H9 (cell line): ENCODE results near the gene ZC3HAV1L. TPM values are rescaled to one million over a fixed set of nuclear protein-coding genes. Genes with fewer than 3 reads are reported as not detected.
A peak's percentile ranks its signal among the peaks of the same experiment; 100 is the strongest.

Experiments
- DNase-seq: peaks from one replicate; pipeline ENCODE4 v3.0.0-alpha.2; 2017
- H2AFZ ChIP-seq: one replicate; pipeline ENCODE4 v1.6.1; 2013; ENCODE audit warnings: mild to moderate bottlenecking, low read length, control low read depth, moderate library complexity
- H2AK5ac ChIP-seq: 2 replicates; pipeline ENCODE4 v1.6.1; 2013; ENCODE audit warnings: low read length, control low read depth, mixed read lengths; ENCODE audit not compliant: insufficient read length
- H2BK120ac ChIP-seq: one replicate; pipeline ENCODE4 v1.6.1; 2013; ENCODE audit warnings: low read depth, mild to moderate bottlenecking, low read length, control low read depth, inconsistent platforms; ENCODE audit not compliant: poor library complexity, severe bottlenecking
- H2BK12ac ChIP-seq: 2 replicates; pipeline ENCODE4 v1.6.1; 2013; ENCODE audit warnings: low read length, control low read depth, mixed read lengths, low read depth; ENCODE audit not compliant: insufficient read length
- H2BK15ac ChIP-seq: 2 replicates; pipeline ENCODE4 v1.6.1; 2013; ENCODE audit warnings: low read depth, low read length, control low read depth
- H2BK20ac ChIP-seq: one replicate; pipeline ENCODE4 v1.6.1; 2013; ENCODE audit warnings: low read depth, mild to moderate bottlenecking, low read length, control low read depth, inconsistent platforms; ENCODE audit not compliant: poor library complexity, severe bottlenecking
- H2BK5ac ChIP-seq: 2 replicates; pipeline ENCODE4 v1.6.1; 2013; ENCODE audit warnings: low read length, control low read depth, mixed read lengths; ENCODE audit not compliant: insufficient read length
- H3K14ac ChIP-seq: 2 replicates; pipeline ENCODE4 v1.6.1; 2013; ENCODE audit warnings: low read length, control low read depth; ENCODE audit not compliant: insufficient read depth
- H3K18ac ChIP-seq: 2 replicates; pipeline ENCODE4 v1.6.1; 2013; ENCODE audit warnings: low read depth, mild to moderate bottlenecking, mixed read lengths, low read length, control low read depth; ENCODE audit not compliant: insufficient read length
- H3K23ac ChIP-seq: 2 replicates; pipeline ENCODE4 v1.6.1; 2013; ENCODE audit warnings: low read length, control low read depth, mixed read lengths, low read depth; ENCODE audit not compliant: insufficient read length
- H3K23me2 ChIP-seq: 2 replicates; pipeline ENCODE4 v1.6.1; 2013; ENCODE audit warnings: low read depth, mild to moderate bottlenecking, mixed read lengths, low read length, control low read depth; ENCODE audit not compliant: insufficient read length, poor library complexity, severe bottlenecking
- H3K27ac ChIP-seq: 2 replicates; pipeline ENCODE4 v1.5.1; 2013; ENCODE audit warnings: low read length, control low read depth, mixed read lengths, low read depth; ENCODE audit not compliant: insufficient read length
- H3K27me3 ChIP-seq: 2 replicates; pipeline ENCODE4 v1.6.1; 2013; ENCODE audit warnings: low read length, control low read depth, inconsistent platforms; ENCODE audit not compliant: insufficient read depth
- H3K4ac ChIP-seq: 2 replicates; pipeline ENCODE4 v1.6.1; 2013; ENCODE audit warnings: low read depth, mild to moderate bottlenecking, control low read depth, inconsistent platforms, low read length, moderate library complexity
- H3K4me1 ChIP-seq: 2 replicates; pipeline ENCODE4 v1.6.1; 2013; ENCODE audit warnings: low read length, control low read depth, inconsistent platforms; ENCODE audit not compliant: insufficient read depth
- H3K4me2 ChIP-seq: 2 replicates; pipeline ENCODE4 v1.6.1; 2013; ENCODE audit warnings: low read length, control low read depth, mixed read lengths; ENCODE audit not compliant: insufficient read length, insufficient read depth
- H3K56ac ChIP-seq: 2 replicates; pipeline ENCODE4 v1.6.1; 2013; ENCODE audit warnings: low read depth, mild to moderate bottlenecking, mixed read lengths, low read length, control low read depth; ENCODE audit not compliant: insufficient read length
- H3K79me1 ChIP-seq: 2 replicates; pipeline ENCODE4 v1.6.1; 2013; ENCODE audit warnings: low read depth, mild to moderate bottlenecking, moderate library complexity, low read length, control low read depth, inconsistent platforms; ENCODE audit not compliant: insufficient read depth, poor library complexity, severe bottlenecking
- H3K79me2 ChIP-seq: 2 replicates; pipeline ENCODE4 v1.6.1; 2013; ENCODE audit warnings: low read length, control low read depth, inconsistent platforms; ENCODE audit not compliant: insufficient read depth
- H3K9ac ChIP-seq: 2 replicates; pipeline ENCODE4 v1.6.1; 2013; ENCODE audit warnings: low read length, control low read depth, mixed read lengths; ENCODE audit not compliant: insufficient read length; ENCODE audit errors: extremely low read depth
- H3K9me3 ChIP-seq: one replicate; pipeline ENCODE4 v1.6.1; 2013; ENCODE audit warnings: low read depth, low read length, inconsistent platforms; ENCODE audit not compliant: control insufficient read depth
- H3T11ph ChIP-seq: one replicate; pipeline ENCODE4 v1.6.1; 2013; ENCODE audit warnings: mild to moderate bottlenecking, low read length, control low read depth, inconsistent platforms
- H4K20me1 ChIP-seq: one replicate; pipeline ENCODE4 v1.6.1; 2013; ENCODE audit not compliant: control insufficient read depth, insufficient read length, insufficient read depth
- H4K5ac ChIP-seq: 2 replicates; pipeline ENCODE4 v1.6.1; 2013; ENCODE audit warnings: low read depth, mild to moderate bottlenecking, mixed read lengths, low read length, control low read depth; ENCODE audit not compliant: insufficient read length
- H4K8ac ChIP-seq: replicated peaks from 2 replicates; pipeline ENCODE4 v1.6.1; 2013; ENCODE audit warnings: low read length, control low read depth, mixed read lengths, low read depth; ENCODE audit not compliant: insufficient read length
- H4K91ac ChIP-seq: 2 replicates; pipeline ENCODE4 v1.6.1; 2013; ENCODE audit warnings: low read depth, mild to moderate bottlenecking, moderate library complexity, mixed read lengths, low read length, control low read depth; ENCODE audit not compliant: insufficient read length
- H3K27ac Mint-ChIP-seq, 3 experiments: 2 replicates in 2 of 3; 3 replicates in 1 of 3; pipeline ENCODE4 v1.8.0; 2020 to 2021; ENCODE audit warnings: mixed read lengths in 3 of 3, mild to moderate bottlenecking in 1 of 3, moderate library complexity in 1 of 3
- H3K27me3 Mint-ChIP-seq: 2 replicates; pipeline ENCODE4 v1.8.0; 2021; ENCODE audit warnings: low read depth, mild to moderate bottlenecking, moderate library complexity, mixed read lengths
- H3K36me3 Mint-ChIP-seq, 3 experiments: 2 replicates in 2 of 3; 3 replicates in 1 of 3; pipeline ENCODE4 v1.8.0; 2020 to 2021; ENCODE audit warnings: low read depth in 3 of 3, mixed read lengths in 3 of 3; ENCODE audit not compliant: insufficient read depth in 1 of 3
- H3K4me1 Mint-ChIP-seq, 2 experiments: 2 replicates each; pipeline ENCODE4 v1.8.0; 2020; ENCODE audit warnings: mixed read lengths in 2 of 2
- H3K4me3 Mint-ChIP-seq, 2 experiments: 2 replicates in 1 of 2; 3 replicates in 1 of 2; pipeline ENCODE4 v1.8.0; 2020 to 2021; ENCODE audit warnings: mild to moderate bottlenecking in 2 of 2, mixed read lengths in 2 of 2, moderate library complexity in 1 of 2
- H3K9me3 Mint-ChIP-seq, 2 experiments: 2 replicates in 1 of 2; 3 replicates in 1 of 2; pipeline ENCODE4 v1.8.0; 2020; ENCODE audit warnings: mild to moderate bottlenecking in 2 of 2, mixed read lengths in 2 of 2, moderate library complexity in 1 of 2
- CTCF ChIP-seq: fragments of 200-600 bp; sonication (generic); conservative IDR thresholded peaks from 3 replicates; pipeline ENCODE4 v1.8.0; 2021; ENCODE audit warnings: antibody characterized with exemption, mild to moderate bottlenecking
- WGBS: extraction: QIAGEN DNeasy Blood & Tissue Kit; methylation state at CpG from one replicate; pipeline ENCODE4 v1.1.7; 2013; ENCODE audit warnings: missing lambda C conversion rate, low lambda C conversion rate, mixed read lengths; ENCODE audit not compliant: insufficient read length; ENCODE audit errors: extremely low coverage; 5-methylcytosine and 5-hydroxymethylcytosine counted together
- total RNA-seq: library from RNA; stranded (reverse); gene quantifications from 2 replicates; pipeline ENCODE4 v1.2.1, GENCODE V29; 2021

ZC3HAV1L gene
- total RNA-seq, 1 experiment from 2014 or later, result not detected

GRCh38 chr7:138980563-138981291 lies 55.1 kb downstream of the ZC3HAV1L start:
- no peak overlapping the region for H2AK5ac ChIP-seq
- peaks cover 2 to 7% (median 2%) of the 10 kb centered on the region in 3 experiments; a peak in 4 of 7 replicates for H3K36me3 Mint-ChIP-seq
- H3K79me2 ChIP-seq, result peaks cover 3% of the 10 kb centered on the region; the same call in 1 of the 2 replicates
- no peak overlapping the region for H3K4ac ChIP-seq
- no CpG with 5 or more reads among the region's 68 CpGs for WGBS
- H3K14ac ChIP-seq, result peak overlapping the region; percentile 88
- H3K27me3 Mint-ChIP-seq, result peaks cover 7% of the 10 kb centered on the region
- DNase-seq, result no peak
- no peaks in the 10 kb centered on the region for H3K9me3 Mint-ChIP-seq
- peaks cover 41 to 43% of the 10 kb centered on the region in 2 experiments for H3K4me1 Mint-ChIP-seq
- H2AFZ ChIP-seq, result peak overlapping the region; percentile 7
- H3K27ac ChIP-seq, result no peak overlapping the region
- no peaks in the 10 kb centered on the region for H3K9me3 ChIP-seq
- peaks cover 3% of the 10 kb centered on the region; the same call in 1 of the 2 replicates for H3K4me1 ChIP-seq
- H2BK12ac ChIP-seq, result no peak overlapping the region
- TF ChIP-seq CTCF, result no peak
- no peak overlapping the region for H3T11ph ChIP-seq
- H3K4me2 ChIP-seq, result peak overlapping the region; percentile 96
- H2BK120ac ChIP-seq, result no peak overlapping the region
- no peaks in the 10 kb centered on the region; the same call in 1 of the 2 replicates for H3K27me3 ChIP-seq
- no peak overlapping the region for H2BK15ac ChIP-seq
- H4K8ac ChIP-seq, result no peak overlapping the region
- peaks cover 13% of the 10 kb centered on the region for H3K23me2 ChIP-seq
- peak overlapping the region; percentile 89 to 94 for H3K4me3 Mint-ChIP-seq
- peak overlapping the region; percentile 75 for H3K9ac ChIP-seq
- H3K18ac ChIP-seq, result no peak overlapping the region
- no peak overlapping the region for H3K56ac ChIP-seq
- peak overlapping the region; percentile 3 to 94 (median 78); a peak in 6 of 7 replicates for H3K27ac Mint-ChIP-seq
- H4K20me1 ChIP-seq, result no peaks in the 10 kb centered on the region
- no peak overlapping the region for H2BK20ac ChIP-seq
- no peak overlapping the region for H3K23ac ChIP-seq
- H3K79me1 ChIP-seq, result no peaks in the 10 kb centered on the region
- H4K5ac ChIP-seq, result no peak overlapping the region
- H4K91ac ChIP-seq, result no peak overlapping the region
- no peak overlapping the region for H2BK5ac ChIP-seq
